Activated CD4-positive, alpha-beta T cell treated with anti-CD3 and anti-CD28 coated beads for 1 hour (primary cell): ENCODE data around the gene ZCCHC2.

Experiments
- DNase-seq: peaks from one replicate; pipeline ENCODE4 v3.0.0-alpha.2; 2020

Gene ZCCHC2

GRCh38 chr18:62512532-62512931 is 10.3 kb upstream of the ZCCHC2 start:
- no peak for DNase-seq

DNA sequence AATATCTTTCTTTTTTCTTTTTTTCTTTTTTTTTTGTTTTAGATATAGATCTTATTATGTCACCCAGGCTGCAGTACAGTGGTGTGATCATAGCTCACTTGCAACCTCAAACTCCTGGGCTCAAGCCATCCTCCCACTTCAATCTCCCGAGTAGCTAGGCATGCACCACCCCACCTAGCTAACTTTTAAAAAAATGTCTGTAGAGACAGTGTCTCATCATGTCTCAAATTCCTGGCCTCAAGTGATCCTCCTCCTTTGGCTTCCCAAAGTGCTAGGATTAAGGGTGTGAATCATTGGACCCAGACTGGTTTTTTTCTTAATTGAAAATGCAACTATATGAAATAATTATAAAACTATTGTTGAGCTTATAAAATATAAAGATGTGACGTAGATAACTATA is 9.8 kb upstream of the ZCCHC2 start:
- DNase-seq, result no peak

DNA sequence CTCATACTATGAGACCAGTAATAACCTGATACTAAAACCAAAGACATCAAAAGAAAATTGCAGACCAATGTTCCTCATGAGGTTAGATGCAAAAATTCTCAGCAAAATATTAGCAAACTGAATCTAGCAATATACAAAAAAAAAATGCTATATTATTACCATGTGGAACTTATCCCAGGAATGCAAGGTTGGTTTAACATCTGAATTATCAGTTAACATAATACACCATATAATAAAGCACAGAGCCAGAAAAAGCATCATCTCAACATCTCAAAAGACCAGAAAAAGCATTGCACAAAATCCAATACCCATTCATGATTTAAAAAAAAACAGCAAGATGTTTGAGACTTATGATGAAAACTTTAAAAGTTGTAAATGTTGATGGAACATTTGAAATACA is 8.3 kb upstream of the ZCCHC2 start:
- DNase-seq, result no peak

DNA sequence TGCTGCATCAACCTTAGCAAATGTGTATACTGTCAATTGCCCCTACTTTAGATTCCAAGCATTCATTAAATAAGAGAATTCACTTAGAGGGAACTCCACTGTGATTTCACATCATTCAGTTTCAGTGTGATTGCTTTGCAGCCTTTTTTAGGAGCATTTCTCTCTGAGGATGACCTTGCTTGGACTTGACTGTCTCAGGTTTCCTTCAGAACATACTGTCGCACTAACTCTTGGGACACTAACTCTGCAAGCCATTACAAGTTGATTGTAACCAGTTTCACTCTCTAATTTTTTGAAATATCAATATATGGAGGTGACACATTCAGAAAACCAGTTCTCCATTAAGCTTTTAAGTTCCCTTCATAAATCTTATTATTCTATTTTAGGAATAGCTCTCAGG is 6.6 kb upstream of the ZCCHC2 start:
- DNase-seq, result no peak

GRCh38 chr18:62518460-62519375 is 4.1 kb upstream of the ZCCHC2 start:
- DNase-seq, result no peak

DNA sequence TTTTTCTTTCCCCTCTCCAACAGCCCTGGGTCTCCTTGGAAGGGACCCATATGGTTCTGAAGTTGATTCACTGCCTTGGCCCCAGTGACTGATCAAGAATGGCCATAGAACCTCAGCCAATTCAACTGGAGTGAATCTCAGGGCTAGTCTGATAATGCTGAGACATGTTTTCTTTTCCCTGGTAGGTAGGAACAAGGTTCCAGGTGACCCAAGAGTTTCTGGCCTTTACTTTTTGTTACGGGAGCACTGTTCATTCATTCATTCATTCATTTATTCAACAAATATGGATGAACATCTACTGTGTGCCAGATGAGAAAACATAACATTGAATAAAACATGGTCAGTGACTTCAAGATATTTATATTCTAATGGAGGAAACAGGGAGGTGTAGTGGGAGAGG is 3.1 kb upstream of the ZCCHC2 start:
- no peak for DNase-seq

DNA sequence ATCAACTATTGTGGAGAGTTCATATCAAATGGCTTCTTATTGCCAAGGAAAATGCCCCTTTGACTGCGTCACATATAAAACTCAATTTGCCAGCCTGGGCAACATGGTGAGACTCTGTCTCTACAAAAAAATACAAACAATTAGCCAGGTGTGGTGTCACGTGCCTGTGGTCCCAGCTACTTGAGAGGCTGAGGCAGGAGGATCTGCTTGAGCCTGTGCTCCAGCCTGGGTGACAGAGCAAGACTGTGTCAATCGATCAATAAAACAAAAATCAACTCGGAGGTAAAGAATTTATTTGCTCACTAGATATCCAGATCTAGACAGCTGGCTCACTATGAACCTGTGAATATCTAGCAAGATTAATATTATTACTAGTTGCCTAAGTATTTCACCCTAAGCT is 1.7 kb upstream of the ZCCHC2 start:
- no peak for DNase-seq

DNA sequence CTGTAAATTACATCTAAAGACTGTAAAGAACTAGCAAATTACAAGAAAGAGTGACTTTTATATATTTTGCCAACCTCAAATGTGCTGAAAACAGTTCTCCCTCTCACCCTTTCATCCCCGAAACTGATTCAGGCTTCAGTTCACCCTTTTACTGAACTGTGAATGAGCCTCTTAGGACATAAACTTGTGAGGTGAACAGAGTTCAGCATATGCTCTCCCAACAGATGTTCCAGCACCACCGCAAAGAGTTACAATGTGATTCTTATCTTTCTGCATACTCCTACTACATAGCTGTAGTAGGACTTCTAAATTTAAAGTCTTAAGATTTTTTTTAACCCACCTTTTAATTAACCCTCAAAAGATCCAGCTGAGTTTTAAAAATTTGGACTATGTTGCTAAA is 1.2 kb upstream of the ZCCHC2 start:
- no peak for DNase-seq

DNA sequence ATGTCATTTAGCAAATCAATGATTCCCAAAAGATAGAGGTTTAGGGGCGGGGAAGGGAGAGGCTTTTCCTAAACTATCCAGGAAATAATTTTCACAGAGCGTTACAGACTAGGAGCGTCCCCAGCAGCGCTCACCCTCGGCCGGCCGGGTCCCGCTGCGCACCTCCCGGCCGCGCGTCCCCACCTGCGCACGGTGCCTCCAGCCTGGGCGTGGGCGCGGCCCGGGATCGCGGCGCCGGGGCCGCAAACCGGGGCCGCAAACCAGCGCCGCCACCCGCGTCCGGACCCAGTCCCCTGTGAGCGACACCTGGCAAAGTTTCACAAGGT is 684 bp upstream of the ZCCHC2 start:
- no peak for DNase-seq

- no peak for DNase-seq
Measured at GRCh38 chr18:62523255-62523588, 397 bp downstream of the ZCCHC2 start.

GRCh38 chr18:62523631-62524439 is 1.0 kb downstream of the ZCCHC2 start:
- DNase-seq, result peak; percentile 27

GRCh38 chr18:62524440-62525200 is 1.8 kb downstream of the ZCCHC2 start:
- DNase-seq, result peak; percentile 48

DNA sequence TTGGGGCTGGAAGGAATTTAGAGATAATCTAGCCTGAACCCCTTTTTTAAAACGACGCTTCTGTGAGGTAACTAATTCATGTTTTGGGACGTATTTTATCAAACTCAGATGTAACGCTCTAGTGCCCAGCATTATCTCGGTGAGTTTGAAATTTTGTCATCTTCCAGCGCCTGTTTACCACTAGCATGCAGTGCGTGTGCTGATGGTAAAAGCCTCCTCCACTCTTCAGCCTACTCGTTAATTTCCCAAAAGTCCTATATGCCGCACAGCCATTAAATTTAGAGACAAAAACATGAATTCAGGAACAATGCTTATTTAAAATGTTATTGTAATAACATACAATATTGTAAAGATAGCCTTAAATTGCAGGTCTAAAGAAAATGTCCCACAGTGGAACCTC is 2.8 kb downstream of the ZCCHC2 start:
- no peak for DNase-seq

- DNase-seq, result peak; percentile 50
Measured at GRCh38 chr18:62526098-62527025, 3.5 kb downstream of the ZCCHC2 start.

GRCh38 chr18:62529597-62529996 is 6.8 kb downstream of the ZCCHC2 start:
- no peak for DNase-seq

GRCh38 chr18:62531078-62531477 is 8.3 kb downstream of the ZCCHC2 start:
- DNase-seq, result no peak

DNA sequence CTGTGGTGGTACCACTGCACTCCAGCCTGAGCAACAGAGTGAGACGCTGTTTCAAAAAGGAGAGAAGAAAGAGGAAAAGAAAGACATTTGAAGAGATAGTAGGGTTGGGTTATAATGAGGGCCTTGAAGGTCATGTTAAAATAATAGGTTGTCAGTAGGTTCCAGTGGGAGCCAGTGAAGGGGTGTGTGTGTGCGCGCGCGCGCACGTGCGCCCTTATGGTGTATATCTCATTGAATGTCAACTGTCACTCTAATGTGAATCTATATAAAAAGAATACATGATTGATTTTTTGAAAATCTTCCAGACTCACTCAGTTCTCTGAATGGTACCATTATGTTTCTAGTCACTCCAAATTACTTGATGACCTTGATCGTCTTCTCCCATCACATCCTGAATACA is 9.1 kb downstream of the ZCCHC2 start:
- DNase-seq, result no peak

DNA sequence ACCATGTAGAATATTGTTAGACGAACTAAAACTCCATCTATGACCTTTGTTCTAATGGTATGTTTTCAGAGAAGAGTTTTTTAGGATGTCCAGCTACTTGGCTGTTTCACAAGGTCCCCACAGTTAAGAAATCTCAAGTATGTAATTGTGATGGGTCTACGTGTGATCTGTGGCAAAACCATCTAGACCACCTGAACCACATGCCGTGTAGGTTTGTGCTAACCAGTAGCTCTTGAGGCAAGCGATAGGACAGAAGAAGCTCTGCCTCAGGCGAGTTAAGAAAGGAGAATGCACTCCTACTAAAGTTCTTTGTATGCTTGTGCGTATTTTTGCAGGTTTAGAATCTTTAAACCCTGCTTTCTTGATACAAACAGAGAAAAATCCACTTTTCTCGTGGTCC is 13.2 kb downstream of the ZCCHC2 start:
- no peak for DNase-seq

- no peak for DNase-seq
Measured at GRCh38 chr18:62537042-62537894, 14.4 kb downstream of the ZCCHC2 start.

- DNase-seq, result no peak
Measured at GRCh38 chr18:62537946-62538345, 15.1 kb downstream of the ZCCHC2 start.

GRCh38 chr18:62538881-62539280 is 16.1 kb downstream of the ZCCHC2 start:
- DNase-seq, result no peak
